Fibroblast of lung (primary cell): ENCODE measurements around the gene MIPOL1. TPM values are rescaled to one million over a fixed set of nuclear protein-coding genes. Genes with fewer than 3 reads are reported as not detected.

ENCODE experiments used
- DNase-seq, 2 donors: peaks; one replicate each; pipeline versions ENCODE4 v3.0.0 to v3.0.0-alpha.2; 2010; ENCODE audit warnings: low read depth in 2 of 2
- H2AFZ ChIP-seq: 2 replicates; pipeline ENCODE4 v1.5.1; 2012; ENCODE audit warnings: low read length, control low read depth, inconsistent platforms
- H3K27ac ChIP-seq: 2 replicates; pipeline ENCODE4 v1.5.1; 2011; ENCODE audit warnings: low read length, control low read depth; ENCODE audit not compliant: insufficient read depth
- H3K27me3 ChIP-seq: 2 replicates; pipeline ENCODE4 v1.5.1; 2011; ENCODE audit warnings: mild to moderate bottlenecking, low read length; ENCODE audit not compliant: control insufficient read depth, insufficient read depth
- H3K36me3 ChIP-seq: 2 replicates; pipeline ENCODE4 v1.5.1; 2011; ENCODE audit warnings: low read length; ENCODE audit not compliant: control insufficient read depth, insufficient read depth
- H3K4me1 ChIP-seq: 2 replicates; pipeline ENCODE4 v1.5.1; 2011; ENCODE audit warnings: low read length; ENCODE audit not compliant: control insufficient read depth, insufficient read depth; ENCODE audit errors: extremely low read depth
- H3K4me2 ChIP-seq: 2 replicates; pipeline ENCODE4 v1.5.1; 2011; ENCODE audit warnings: low read length, control low read depth; ENCODE audit not compliant: insufficient read depth; ENCODE audit errors: extremely low read depth
- H3K4me3 ChIP-seq, 4 experiments: fragments of 200-600 bp in 1 of 4; sonication (generic) in 1 of 4; replicated peaks in 1 of 4; 2 replicates each; pipeline ENCODE4 v1.5.1; 2011 to 2016; ENCODE audit warnings: low read length in 4 of 4, low read depth in 3 of 4, mild to moderate bottlenecking in 3 of 4, control low read depth in 2 of 4, inconsistent platforms in 1 of 4, mixed read lengths in 1 of 4; ENCODE audit not compliant: insufficient read depth in 1 of 4; ENCODE audit errors: control extremely low read depth in 1 of 4
- H3K79me2 ChIP-seq: 2 replicates; pipeline ENCODE4 v1.5.1; 2012; ENCODE audit warnings: mild to moderate bottlenecking, low read length, inconsistent platforms; ENCODE audit not compliant: control insufficient read depth, insufficient read depth
- H3K9ac ChIP-seq: 2 replicates; pipeline ENCODE4 v1.5.1; 2011; ENCODE audit warnings: mild to moderate bottlenecking, low read length, control low read depth; ENCODE audit not compliant: insufficient read depth
- H3K9me3 ChIP-seq: 2 replicates; pipeline ENCODE4 v1.5.1; 2012; ENCODE audit warnings: low read depth, low read length; ENCODE audit not compliant: control insufficient read depth, insufficient read depth
- H4K20me1 ChIP-seq: 2 replicates; pipeline ENCODE4 v1.5.1; 2011; ENCODE audit warnings: low read length; ENCODE audit not compliant: control insufficient read depth, insufficient read depth; ENCODE audit errors: extremely low read depth
- EZH2 ChIP-seq: IDR thresholded peaks from 2 replicates; pipeline ENCODE4 v1.5.1; 2012; ENCODE audit warnings: low read length, control low read depth, mild to moderate bottlenecking; ENCODE audit errors: missing control alignments
- polyA plus RNA-seq, 2 donors: library from polyadenylated mRNA; depleted of rRNA in 1 of 2; stranded (reverse) in 1 of 2; unstranded in 1 of 2; fragments of >200 nt; gene quantifications; 2 replicates each; pipeline ENCODE4 v1.2.1, GENCODE V29; 2011 to 2012; ENCODE audit warnings: missing spikeins in 1 of 2
- total RNA-seq: library from RNA; depleted of rRNA; stranded (reverse); fragments of >200 nt; gene quantifications from 2 replicates; pipeline ENCODE4 v1.2.1, GENCODE V29; 2014
- TF ChIP-seq, protein P1 (sequence below), 2 donors: IDR thresholded peaks in 1 of 2; conservative IDR thresholded peaks in 1 of 2; 1 replicate in 1 of 2; 2 replicates in 1 of 2; pipeline ENCODE4 v1.5.1; 2011 to 2012; ENCODE audit warnings: low read length in 2 of 2, control low read depth in 1 of 2, inconsistent platforms in 1 of 2, low read depth in 1 of 2, mild to moderate bottlenecking in 1 of 2

MIPOL1 gene
- total and polyA plus RNA-seq, 2 donors (not counting 1 experiment from before 2014, with no cell fraction given): 6.4 to 8.6 TPM

DNA sequence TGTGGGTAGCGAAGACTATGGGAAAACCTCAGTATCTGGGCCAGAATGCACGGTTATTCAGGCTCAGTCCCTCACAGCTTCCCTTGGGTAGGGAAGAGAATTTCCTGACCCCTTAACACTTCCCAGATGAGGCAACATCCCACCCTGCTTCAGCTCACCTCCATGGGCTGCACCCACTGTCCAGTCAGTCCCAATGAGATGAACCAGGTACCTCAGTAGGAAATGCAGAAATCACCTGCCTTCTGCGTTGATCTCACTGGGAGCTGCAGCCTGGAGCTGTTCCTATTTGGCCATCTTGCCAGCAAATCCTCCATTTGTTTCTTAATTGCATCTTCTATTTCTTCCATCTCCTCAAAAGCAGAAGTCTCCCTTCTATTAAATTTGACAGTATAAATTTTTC lies 292.9 kb downstream of the MIPOL1 start:
- Histone ChIP-seq H3K27ac (no peak overlapping the region), H3K36me3 (no peaks in the 10 kb centered on the region), H3K4me3 (no peak overlapping the region), H3K79me2 (no peaks in the 10 kb centered on the region), H3K4me2 (no peak overlapping the region), H3K27me3 (no peaks in the 10 kb centered on the region), H2AFZ (no peak overlapping the region), H3K9ac (no peak overlapping the region), H3K9me3 (no peaks in the 10 kb centered on the region), H4K20me1 (no peaks in the 10 kb centered on the region), H3K4me1 (no peaks in the 10 kb centered on the region)
- DNase-seq: no peak
- TF ChIP-seq, protein P1, sequence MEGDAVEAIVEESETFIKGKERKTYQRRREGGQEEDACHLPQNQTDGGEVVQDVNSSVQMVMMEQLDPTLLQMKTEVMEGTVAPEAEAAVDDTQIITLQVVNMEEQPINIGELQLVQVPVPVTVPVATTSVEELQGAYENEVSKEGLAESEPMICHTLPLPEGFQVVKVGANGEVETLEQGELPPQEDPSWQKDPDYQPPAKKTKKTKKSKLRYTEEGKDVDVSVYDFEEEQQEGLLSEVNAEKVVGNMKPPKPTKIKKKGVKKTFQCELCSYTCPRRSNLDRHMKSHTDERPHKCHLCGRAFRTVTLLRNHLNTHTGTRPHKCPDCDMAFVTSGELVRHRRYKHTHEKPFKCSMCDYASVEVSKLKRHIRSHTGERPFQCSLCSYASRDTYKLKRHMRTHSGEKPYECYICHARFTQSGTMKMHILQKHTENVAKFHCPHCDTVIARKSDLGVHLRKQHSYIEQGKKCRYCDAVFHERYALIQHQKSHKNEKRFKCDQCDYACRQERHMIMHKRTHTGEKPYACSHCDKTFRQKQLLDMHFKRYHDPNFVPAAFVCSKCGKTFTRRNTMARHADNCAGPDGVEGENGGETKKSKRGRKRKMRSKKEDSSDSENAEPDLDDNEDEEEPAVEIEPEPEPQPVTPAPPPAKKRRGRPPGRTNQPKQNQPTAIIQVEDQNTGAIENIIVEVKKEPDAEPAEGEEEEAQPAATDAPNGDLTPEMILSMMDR (conservative IDR thresholded peaks at IDR 0.05 in 1 of 2, IDR thresholded peaks at IDR 0.05 in 1 of 2; ENCODE audit: low read depth in 1 of 2, low read length in 2 of 2): no peak
- TF ChIP-seq EZH2: no peak

- no peaks in the 10 kb centered on the region for H3K36me3 ChIP-seq
- no peak overlapping the region for H3K4me2 ChIP-seq
- TF ChIP-seq EZH2: no peak
- TF ChIP-seq, protein P1 (conservative IDR thresholded peaks at IDR 0.05 in 1 of 2, IDR thresholded peaks at IDR 0.05 in 1 of 2; ENCODE audit: low read depth in 1 of 2, low read length in 2 of 2): no peak
- H3K4me3 ChIP-seq: no peak overlapping the region
- H3K27me3 ChIP-seq: no peaks in the 10 kb centered on the region
- no peaks in the 10 kb centered on the region for H3K4me1 ChIP-seq
- no peak overlapping the region for H3K9ac ChIP-seq
- no peaks in the 10 kb centered on the region for H3K79me2 ChIP-seq
- no peak overlapping the region for H2AFZ ChIP-seq
- no peaks in the 10 kb centered on the region for H3K9me3 ChIP-seq
- no peak for DNase-seq
- no peaks in the 10 kb centered on the region for H4K20me1 ChIP-seq
- H3K27ac ChIP-seq: no peak overlapping the region
Observed at GRCh38 chr14:37491076-37491475, 293.3 kb downstream of the MIPOL1 start.

GRCh38 chr14:37493606-37494005 lies 295.9 kb downstream of the MIPOL1 start:
- Histone ChIP-seq H4K20me1 (no peaks in the 10 kb centered on the region), H2AFZ (no peak overlapping the region), H3K4me3 (no peak overlapping the region), H3K27ac (no peak overlapping the region), H3K79me2 (no peaks in the 10 kb centered on the region), H3K9me3 (no peaks in the 10 kb centered on the region), H3K4me1 (no peaks in the 10 kb centered on the region), H3K36me3 (no peaks in the 10 kb centered on the region), H3K27me3 (no peaks in the 10 kb centered on the region), H3K9ac (no peak overlapping the region), H3K4me2 (no peak overlapping the region)
- TF ChIP-seq EZH2: no peak
- TF ChIP-seq, protein P1 (conservative IDR thresholded peaks at IDR 0.05 in 1 of 2, IDR thresholded peaks at IDR 0.05 in 1 of 2; ENCODE audit: low read depth in 1 of 2, low read length in 2 of 2): no peak
- peak in 1 of 2 donors; percentile 17 for DNase-seq
